GM13976 (cell line): Measurements from ENCODE around the gene UBTD2.
"Not testable (repeated sequence)": the region's sequence is repeated elsewhere in the genome, so short reads cannot be mapped to it uniquely, and the experiment has no call there.

ENCODE experiments used
- DNase-seq: peaks from one replicate; pipeline ENCODE4 v3.0.0; 2012; ENCODE audit warnings: low spot score
- in situ Hi-C: fragments of 300-500 bp; cut with MboI; formaldehyde crosslinking; loops from one replicate; pipeline ENCODE4 v1.12.0; 2022; ENCODE audit warnings: low sequenced_read_pairs, mixed read lengths, inconsistent platforms; ENCODE audit not compliant: unreplicated experiment
- TF ChIP-seq, protein P1 (sequence below): IDR thresholded peaks from 2 replicates; pipeline ENCODE4 v1.5.1; 2012; ENCODE audit warnings: borderline replicate concordance, mild to moderate bottlenecking; ENCODE audit not compliant: insufficient read depth; ENCODE audit errors: extremely low read depth, missing control alignments, control extremely low read depth

Gene UBTD2

DNA sequence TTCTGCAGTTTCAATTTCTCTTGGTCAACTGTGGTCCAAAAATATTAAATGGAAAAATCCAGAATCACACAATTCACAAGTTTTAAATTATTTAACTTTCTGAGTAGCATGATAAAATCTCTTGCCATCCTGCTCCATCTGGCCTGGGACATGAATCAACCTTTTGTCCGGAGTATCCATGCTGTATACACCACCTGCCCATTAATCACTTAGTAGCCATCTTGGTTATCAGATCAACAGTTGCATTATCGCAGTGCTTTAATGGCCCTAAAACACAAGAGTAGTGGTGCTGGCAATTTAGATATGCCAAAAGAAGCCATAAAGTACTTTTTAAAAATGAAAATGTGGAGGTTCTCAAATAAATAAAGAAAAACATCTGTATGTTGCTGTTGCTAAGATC lies 64.3 kb downstream of the UBTD2 start:
- in situ Hi-C loops, result no loop called here
- TF ChIP-seq, protein P1, sequence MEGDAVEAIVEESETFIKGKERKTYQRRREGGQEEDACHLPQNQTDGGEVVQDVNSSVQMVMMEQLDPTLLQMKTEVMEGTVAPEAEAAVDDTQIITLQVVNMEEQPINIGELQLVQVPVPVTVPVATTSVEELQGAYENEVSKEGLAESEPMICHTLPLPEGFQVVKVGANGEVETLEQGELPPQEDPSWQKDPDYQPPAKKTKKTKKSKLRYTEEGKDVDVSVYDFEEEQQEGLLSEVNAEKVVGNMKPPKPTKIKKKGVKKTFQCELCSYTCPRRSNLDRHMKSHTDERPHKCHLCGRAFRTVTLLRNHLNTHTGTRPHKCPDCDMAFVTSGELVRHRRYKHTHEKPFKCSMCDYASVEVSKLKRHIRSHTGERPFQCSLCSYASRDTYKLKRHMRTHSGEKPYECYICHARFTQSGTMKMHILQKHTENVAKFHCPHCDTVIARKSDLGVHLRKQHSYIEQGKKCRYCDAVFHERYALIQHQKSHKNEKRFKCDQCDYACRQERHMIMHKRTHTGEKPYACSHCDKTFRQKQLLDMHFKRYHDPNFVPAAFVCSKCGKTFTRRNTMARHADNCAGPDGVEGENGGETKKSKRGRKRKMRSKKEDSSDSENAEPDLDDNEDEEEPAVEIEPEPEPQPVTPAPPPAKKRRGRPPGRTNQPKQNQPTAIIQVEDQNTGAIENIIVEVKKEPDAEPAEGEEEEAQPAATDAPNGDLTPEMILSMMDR, result no peak
- DNase-seq, result no peak

DNA sequence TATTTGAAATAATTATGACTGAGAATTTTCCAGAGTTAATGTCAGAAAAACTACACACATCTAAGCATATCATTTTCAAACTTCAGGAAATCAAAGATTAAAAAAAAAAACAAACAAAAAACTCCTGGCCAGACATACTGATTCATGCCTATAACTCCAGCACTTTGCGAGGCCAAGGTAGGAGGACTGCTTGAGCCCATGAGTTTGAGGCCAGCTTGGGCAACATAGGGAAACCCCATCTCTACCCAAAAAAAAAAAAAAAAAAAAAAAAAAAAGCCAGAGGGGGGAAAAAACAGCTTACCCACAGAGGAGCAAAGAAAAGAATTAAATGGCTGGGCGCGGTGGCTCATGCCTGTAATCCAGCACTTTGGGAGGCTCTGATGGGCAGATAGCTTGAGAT lies 67.2 kb downstream of the UBTD2 start:
- in situ Hi-C loops, result no loop called here
- DNase-seq, result no peak
- TF ChIP-seq, protein P1, result no peak

DNA sequence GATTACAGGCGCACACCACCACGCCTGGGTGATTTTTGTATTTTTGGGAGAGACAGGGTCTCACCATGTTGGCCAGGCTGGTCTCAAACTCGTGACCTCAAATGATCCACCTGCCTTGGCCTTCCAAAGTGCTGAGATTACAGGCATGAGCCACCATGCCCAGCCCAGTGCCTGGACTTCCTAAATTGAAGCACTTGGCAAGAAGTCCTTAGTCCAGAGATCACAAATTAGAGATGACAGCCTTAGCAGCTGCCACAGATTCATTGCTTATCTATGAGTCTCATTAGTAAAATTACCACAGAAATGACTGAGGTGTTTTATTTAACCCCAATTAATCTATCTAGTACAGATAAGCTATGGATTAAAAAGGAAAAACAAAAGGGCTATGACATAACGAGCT lies 70.4 kb downstream of the UBTD2 start:
- TF ChIP-seq, protein P1, result no peak
- no peak for DNase-seq
- in situ Hi-C loops, result no loop called here

DNA sequence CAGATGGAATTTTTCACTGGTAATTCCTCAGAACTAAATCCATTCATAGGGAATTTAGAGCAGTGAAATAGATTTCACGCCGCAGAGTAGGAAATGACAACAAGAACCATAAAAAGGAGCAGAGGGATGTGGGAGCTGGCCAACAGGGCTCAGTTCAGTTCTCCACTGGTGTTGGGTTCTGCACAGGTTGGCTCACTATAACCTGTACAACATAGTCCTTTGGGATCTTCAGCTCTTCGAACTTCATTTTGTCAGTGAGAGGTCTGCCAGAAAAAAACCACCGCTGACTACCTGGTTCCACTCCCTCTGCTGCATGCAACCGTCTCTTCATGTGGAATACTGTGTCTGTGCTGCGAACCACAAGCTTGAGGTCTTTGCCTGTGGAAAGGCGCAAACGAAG lies 71.9 kb downstream of the UBTD2 start:
- TF ChIP-seq, protein P1, result no peak
- no peak for DNase-seq
- in situ Hi-C loops, result no loop called here

DNA sequence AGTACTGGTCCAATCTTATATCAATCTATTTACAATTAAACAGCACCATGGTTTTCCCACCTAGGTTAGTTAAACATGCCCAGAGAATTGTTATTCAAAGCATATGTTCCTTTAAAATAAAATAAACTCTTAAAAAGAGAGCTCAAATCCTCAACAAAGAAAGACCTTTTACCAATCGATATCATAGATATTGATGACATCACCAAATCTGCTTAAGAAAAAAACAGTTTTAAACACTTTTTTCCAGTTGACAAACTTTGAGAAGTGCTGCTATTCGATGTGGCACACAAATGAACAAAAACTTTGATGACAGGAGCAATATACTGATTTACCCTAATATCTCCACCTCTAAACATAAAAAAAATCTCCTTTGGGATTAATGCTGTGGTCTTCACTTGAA lies 73.8 kb downstream of the UBTD2 start:
- no peak for DNase-seq
- in situ Hi-C loops, result no loop called here
- TF ChIP-seq, protein P1, result no peak

DNA sequence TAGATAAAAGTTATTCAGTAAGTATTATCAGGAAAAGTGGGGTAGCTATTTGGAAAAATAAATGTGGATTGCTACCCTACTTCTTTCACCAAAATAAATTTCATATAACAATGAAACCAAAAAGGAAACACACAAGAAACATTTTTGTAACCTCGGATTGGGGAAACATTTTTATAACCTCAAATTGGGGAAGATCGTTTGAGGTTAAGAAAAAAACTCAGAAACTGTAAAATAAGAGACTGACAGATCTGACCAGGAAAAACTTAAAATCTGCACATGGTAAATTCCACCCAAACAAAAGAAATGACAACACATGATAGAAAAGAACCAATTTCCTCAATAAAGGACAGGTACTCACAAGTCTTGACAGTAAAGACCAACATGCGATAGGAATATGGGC lies 76.1 kb downstream of the UBTD2 start:
- in situ Hi-C loops, result no loop called here
- TF ChIP-seq, protein P1, result no peak
- no peak for DNase-seq

DNA sequence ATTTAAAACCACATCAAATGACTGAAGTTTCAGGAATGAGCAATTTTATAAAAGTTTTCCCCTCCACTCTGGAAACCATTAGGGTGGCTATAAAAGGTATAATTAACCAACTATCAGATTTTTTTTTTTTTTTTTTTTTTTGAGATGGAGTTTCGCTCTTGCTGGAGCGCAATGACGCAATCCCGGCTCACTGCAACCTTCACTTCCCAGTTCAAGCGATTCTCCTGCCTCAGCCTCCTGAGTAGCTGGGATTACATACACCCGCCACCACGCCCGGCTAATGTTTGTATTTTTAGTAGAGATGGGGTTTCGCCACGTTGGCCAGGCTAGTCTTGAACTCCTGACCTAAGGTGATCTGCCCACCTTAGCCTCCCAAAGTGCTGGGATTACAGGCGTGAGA lies 77.6 kb downstream of the UBTD2 start:
- in situ Hi-C loops, DNase-seq: not testable (repeated sequence)
